ENCODE results near the gene POLR1D.

POLR1D gene

GRCh38 chr13:27650312-27650711 lies 28.6 kb downstream of the POLR1D start:
- Histone ChIP-seq H3K36me3 (ENCODE audit: insufficient read depth, low read length) (peaks cover 43% of the 10 kb centered on the region), H3K79me2 (ENCODE audit: insufficient read depth, low read length) (peaks cover 7% of the 10 kb centered on the region; the same call in 1 of the 2 replicates), H3K27ac (ENCODE audit: low read length) (no peak overlapping the region), H4K20me1 (ENCODE audit: insufficient read depth, low read length) (no peaks in the 10 kb centered on the region; the same call in 1 of the 2 replicates), H3K4me3 (ENCODE audit: low read depth in 1 of 2, low read length in 2 of 2) (no peak overlapping the region), H3K9me3 (ENCODE audit: insufficient read depth, low read length, severe bottlenecking) (peaks cover 22% of the 10 kb centered on the region), H2AFZ (ENCODE audit: low read depth, low read length) (no peak overlapping the region), H3K4me1 (ENCODE audit: insufficient read depth, low read length) (no peaks in the 10 kb centered on the region), H3K27me3 (ENCODE audit: insufficient read depth, low read length, poor library complexity) (no peaks in the 10 kb centered on the region), H3K9ac (ENCODE audit: low read depth, low read length) (no peak overlapping the region), H3K4me2 (ENCODE audit: insufficient read depth, low read length) (no peak overlapping the region)
- DNase-seq: no peak
- TF ChIP-seq CTCF (IDR thresholded peaks at IDR 0.05; ENCODE audit: borderline replicate concordance, extremely low read depth, low read length, poor library complexity, severe bottlenecking): no peak
- no peak for TF ChIP-seq EZH2 (IDR thresholded peaks at IDR 0.05; ENCODE audit: borderline replicate concordance, low read depth, low read length, severe bottlenecking)
- no peak for ATAC-seq (ENCODE audit: insufficient read depth, low read depth)

GRCh38 chr13:27654059-27654458 lies 32.4 kb downstream of the POLR1D start:
- H3K9me3 ChIP-seq (ENCODE audit: insufficient read depth, low read length, severe bottlenecking): peaks cover 16% of the 10 kb centered on the region
- H4K20me1 ChIP-seq (ENCODE audit: insufficient read depth, low read length): no peaks in the 10 kb centered on the region
- H3K4me2 ChIP-seq (ENCODE audit: insufficient read depth, low read length): no peak overlapping the region
- no peak overlapping the region for H2AFZ ChIP-seq (ENCODE audit: low read depth, low read length)
- no peaks in the 10 kb centered on the region for H3K27me3 ChIP-seq (ENCODE audit: insufficient read depth, low read length, poor library complexity)
- DNase-seq (no peak), ATAC-seq (ENCODE audit: insufficient read depth, low read depth) (no peak)
- H3K4me3 ChIP-seq (ENCODE audit: low read depth in 1 of 2, low read length in 2 of 2): no peak overlapping the region
- H3K9ac ChIP-seq (ENCODE audit: low read depth, low read length): no peak overlapping the region
- H3K36me3 ChIP-seq (ENCODE audit: insufficient read depth, low read length): peaks cover 32% of the 10 kb centered on the region
- no peaks in the 10 kb centered on the region for H3K4me1 ChIP-seq (ENCODE audit: insufficient read depth, low read length)
- H3K79me2 ChIP-seq (ENCODE audit: insufficient read depth, low read length): 0 out of 2 replicates have a peak, but pooled peaks cover 4% of the 10 kb centered on the region
- H3K27ac ChIP-seq (ENCODE audit: low read length): no peak overlapping the region
- no peak for TF ChIP-seq CTCF (IDR thresholded peaks at IDR 0.05; ENCODE audit: borderline replicate concordance, extremely low read depth, low read length, poor library complexity, severe bottlenecking)
- no peak for TF ChIP-seq EZH2 (IDR thresholded peaks at IDR 0.05; ENCODE audit: borderline replicate concordance, low read depth, low read length, severe bottlenecking)

- Histone ChIP-seq H3K4me2 (ENCODE audit: insufficient read depth, low read length) (no peak overlapping the region), H3K9me3 (ENCODE audit: insufficient read depth, low read length, severe bottlenecking) (peaks cover 8% of the 10 kb centered on the region), H3K4me1 (ENCODE audit: insufficient read depth, low read length) (no peaks in the 10 kb centered on the region), H3K27me3 (ENCODE audit: insufficient read depth, low read length, poor library complexity) (no peaks in the 10 kb centered on the region), H3K27ac (ENCODE audit: low read length) (no peak overlapping the region), H2AFZ (ENCODE audit: low read depth, low read length) (no peak overlapping the region), H3K36me3 (ENCODE audit: insufficient read depth, low read length) (peaks cover 31% of the 10 kb centered on the region), H4K20me1 (ENCODE audit: insufficient read depth, low read length) (no peaks in the 10 kb centered on the region), H3K9ac (ENCODE audit: low read depth, low read length) (no peak overlapping the region), H3K4me3 (ENCODE audit: low read depth in 1 of 2, low read length in 2 of 2) (no peak overlapping the region), H3K79me2 (ENCODE audit: insufficient read depth, low read length) (peaks cover 6% of the 10 kb centered on the region; the same call in 1 of the 2 replicates)
- DNase-seq: no peak
- no peak for ATAC-seq (ENCODE audit: insufficient read depth, low read depth)
- TF ChIP-seq EZH2 (IDR thresholded peaks at IDR 0.05; ENCODE audit: borderline replicate concordance, low read depth, low read length, severe bottlenecking): no peak
These were observed 33.1 kb downstream of the POLR1D start for GRCh38 chr13:27654816-27655215.

- H3K36me3 ChIP-seq (ENCODE audit: insufficient read depth, low read length): peaks cover 17% of the 10 kb centered on the region; the same call in 1 of the 2 replicates
- ATAC-seq (ENCODE audit: insufficient read depth, low read depth): no peak
- no peaks in the 10 kb centered on the region; the same call in 1 of the 2 replicates for H4K20me1 ChIP-seq (ENCODE audit: insufficient read depth, low read length)
These were observed 36.0 kb downstream of the POLR1D start for GRCh38 chr13:27657724-27658123.

More at GRCh38 chr13:27657724-27658123, 36.0 kb downstream of the POLR1D start:
- Histone ChIP-seq H3K9ac (ENCODE audit: low read depth, low read length) (no peak overlapping the region), H3K4me2 (ENCODE audit: insufficient read depth, low read length) (no peak overlapping the region), H3K27ac (ENCODE audit: low read length) (no peak overlapping the region), H3K79me2 (ENCODE audit: insufficient read depth, low read length) (peaks cover 4% of the 10 kb centered on the region; the same call in 1 of the 2 replicates), H2AFZ (ENCODE audit: low read depth, low read length) (no peak overlapping the region), H3K27me3 (ENCODE audit: insufficient read depth, low read length, poor library complexity) (no peaks in the 10 kb centered on the region), H3K4me1 (ENCODE audit: insufficient read depth, low read length) (no peaks in the 10 kb centered on the region), H3K4me3 (ENCODE audit: low read depth in 1 of 2, low read length in 2 of 2) (no peak overlapping the region), H3K9me3 (ENCODE audit: insufficient read depth, low read length, severe bottlenecking) (no peaks in the 10 kb centered on the region)
- DNase-seq: no peak
- no peak for TF ChIP-seq EZH2 (IDR thresholded peaks at IDR 0.05; ENCODE audit: borderline replicate concordance, low read depth, low read length, severe bottlenecking)
- no peak for TF ChIP-seq CTCF (IDR thresholded peaks at IDR 0.05; ENCODE audit: borderline replicate concordance, extremely low read depth, low read length, poor library complexity, severe bottlenecking)
